Smooth muscle cell of the umbilical artery (primary cell): ENCODE data around the gene ADORA1. TPM values are rescaled to one million over a fixed set of nuclear protein-coding genes. Genes with fewer than 3 reads are reported as not detected.

ENCODE experiments used
- total RNA-seq: library from RNA; depleted of rRNA; stranded (reverse); fragments of >200 nt; gene quantifications from 2 replicates; pipeline ENCODE4 v1.2.3, GENCODE V29; 2014

Gene ADORA1
- total RNA-seq = 5.7 and 12.8 TPM in 2 replicates

DNA sequence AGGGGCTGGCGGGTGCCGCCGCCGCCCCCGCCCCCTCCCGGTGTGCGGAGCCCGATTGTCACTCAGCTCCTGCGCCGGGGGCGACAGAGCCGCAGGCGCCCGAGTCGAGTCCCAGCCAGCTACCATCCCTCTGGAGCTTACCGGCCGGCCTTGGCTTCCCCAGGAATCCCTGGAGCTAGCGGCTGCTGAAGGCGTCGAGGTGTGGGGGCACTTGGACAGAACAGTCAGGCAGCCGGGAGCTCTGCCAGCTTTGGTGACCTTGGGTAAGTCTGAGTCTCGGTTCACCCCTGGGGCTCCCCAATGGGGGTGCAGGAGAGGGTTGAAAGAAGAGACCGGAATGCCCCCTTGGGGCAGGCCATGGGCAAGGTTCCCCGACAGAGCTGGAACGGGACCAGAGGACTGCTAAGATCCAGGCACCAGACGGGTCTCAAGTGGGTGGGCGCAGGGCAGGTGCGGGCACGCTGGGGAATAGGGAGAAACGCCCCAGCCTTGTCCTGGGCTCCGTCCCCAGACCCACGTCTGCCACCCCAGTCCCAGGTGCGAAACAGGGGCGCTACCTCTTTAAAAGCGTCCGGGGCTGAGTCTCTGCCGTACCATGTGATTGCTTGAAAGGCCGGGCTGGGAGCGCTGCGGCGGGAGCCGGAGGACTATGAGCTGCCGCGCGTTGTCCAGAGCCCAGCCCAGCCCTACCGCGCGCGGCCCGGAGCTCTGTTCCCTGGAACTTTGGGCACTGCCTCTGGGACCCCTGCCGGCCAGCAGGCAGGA is at the start of gene ADORA1:
Gene ADORA1, plus strand, starts transcription at position 61 of the 765 bp plus-strand sequence. CDS start 1,116 bp downstream, outside the sequence.

DNA sequence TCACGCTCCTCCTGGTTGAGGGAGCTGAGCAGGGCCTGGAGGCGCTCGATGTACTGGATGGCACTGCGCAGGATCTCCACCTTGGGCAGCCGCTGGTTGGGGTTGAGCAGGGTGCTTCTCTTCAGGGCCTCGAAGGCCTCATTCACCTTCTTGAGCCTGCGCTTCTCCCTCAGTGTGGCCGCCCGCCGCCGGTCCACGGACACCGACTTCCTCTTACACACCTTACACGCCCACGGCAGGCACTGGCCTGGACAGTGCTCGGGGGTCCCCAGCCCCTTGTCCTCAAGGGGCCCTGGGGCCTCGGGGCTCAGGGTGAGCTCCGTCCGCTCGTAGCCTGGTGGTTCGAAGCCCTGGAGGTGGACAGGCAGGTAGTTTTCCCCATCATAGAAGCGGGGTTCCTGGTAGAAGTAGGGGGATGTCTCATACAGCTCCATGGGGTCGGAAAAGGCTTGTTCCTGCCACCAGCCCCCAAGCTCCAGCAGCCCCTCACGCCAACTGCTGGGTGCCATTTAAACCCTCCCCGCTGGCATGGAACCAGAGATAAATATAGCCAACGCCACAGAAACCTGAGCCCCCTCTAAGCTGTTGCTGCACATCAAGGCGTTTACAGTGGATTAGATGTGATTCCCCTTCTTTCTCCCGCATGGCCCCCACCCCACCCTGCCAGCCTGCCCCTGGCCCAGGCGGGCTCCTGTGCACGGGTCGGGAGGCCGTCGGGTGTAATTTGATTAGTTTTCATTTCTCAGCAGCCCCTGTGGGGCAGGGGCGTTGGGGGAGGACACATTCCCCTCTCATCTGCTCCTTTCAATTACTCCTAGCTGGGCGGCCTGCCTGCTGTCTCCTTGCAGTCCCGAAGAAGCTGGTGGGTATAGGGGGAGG is 41.8 kb upstream of the ADORA1 start, which contains the start of gene MYOG:
Gene MYOG, minus strand, starts transcription at position 485 of the 879 bp plus-strand sequence. Its CDS starts 51 bp downstream, at position 434.

DNA sequence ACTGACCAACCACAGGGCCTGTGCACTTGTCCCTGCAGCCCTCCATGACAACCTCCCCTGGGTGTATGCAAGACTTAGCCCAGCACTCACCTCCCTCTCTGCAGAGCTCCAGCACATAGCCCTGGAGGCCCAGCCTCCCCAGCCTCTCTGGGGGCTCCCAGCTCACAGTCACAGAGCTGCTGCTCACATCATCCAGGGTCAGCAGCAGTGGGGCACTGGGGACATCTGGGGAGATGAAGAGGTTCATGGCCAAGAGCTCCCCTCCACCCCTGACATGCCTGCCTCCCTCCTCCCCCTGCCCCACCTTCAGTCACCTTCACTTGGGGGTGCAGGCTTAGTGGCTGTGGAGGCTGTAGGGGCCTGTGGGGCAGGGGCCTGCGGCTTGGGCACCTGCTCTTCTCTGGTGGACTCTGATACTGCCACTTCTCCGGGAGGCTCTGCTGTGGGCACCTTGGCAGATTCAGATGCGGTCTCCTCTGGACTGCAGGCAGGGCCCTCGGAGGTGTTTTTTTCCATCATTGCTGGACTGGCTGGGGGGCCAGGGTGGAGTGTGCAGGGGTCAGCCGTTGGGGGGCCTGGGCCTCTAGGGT is 47.8 kb downstream of the ADORA1 start, which contains the start of gene MYBPH:
Gene MYBPH, minus strand, starts transcription at position 590 of the 590 bp plus-strand sequence. Its CDS starts 71 bp downstream, at position 519.

DNA sequence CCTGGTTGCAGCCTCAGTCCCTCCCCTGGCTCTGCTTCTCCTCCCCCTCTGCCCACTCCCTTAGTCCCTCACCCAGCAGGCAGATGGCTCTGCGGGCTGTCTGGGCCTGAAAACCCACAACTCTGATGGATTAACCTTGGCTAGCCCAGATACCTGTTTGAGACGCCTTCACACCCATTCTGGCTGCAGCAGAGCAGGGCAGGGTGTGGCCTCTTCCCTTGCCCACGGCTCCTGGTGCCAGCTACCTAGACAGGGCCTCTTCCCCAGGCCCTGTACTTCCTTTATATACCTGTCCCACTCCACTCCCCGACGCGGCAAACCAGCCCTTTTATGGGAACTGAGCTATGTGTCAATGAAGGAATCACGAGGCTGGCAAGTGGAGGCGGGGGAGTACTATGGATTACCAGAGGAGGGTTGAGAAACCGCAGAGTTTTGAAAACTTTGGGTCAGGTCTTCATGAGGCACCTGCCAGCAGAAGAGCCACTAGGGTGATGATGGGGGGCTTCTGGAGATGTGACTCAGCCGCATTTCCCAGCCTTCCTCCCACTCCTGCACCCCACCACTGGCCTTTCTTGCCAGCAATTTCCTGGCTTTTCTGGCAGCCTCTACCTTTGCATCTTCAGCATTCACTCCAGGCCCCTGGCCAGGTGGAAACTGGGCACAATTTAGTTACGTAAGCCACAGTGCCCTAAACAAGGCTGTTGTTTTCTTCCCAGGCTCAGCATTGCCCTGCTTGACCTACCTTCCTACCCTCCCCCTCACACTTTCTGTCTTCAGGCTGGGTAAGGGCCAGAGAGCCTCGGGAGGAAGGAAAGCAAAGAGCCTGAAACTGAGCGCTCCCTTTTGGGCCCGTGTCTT is 59.1 kb downstream of the ADORA1 start, which contains the start of gene CHI3L1:
Gene CHI3L1, minus strand, starts transcription at position 259 of the 858 bp plus-strand sequence. Its CDS starts 81 bp downstream, at position 178.

Other genes starting within 250 kb of the ADORA1 start
- 3.0 and 5.0 TPM in 2 replicates for gene RABIF, start 238.6 kb upstream of the ADORA1 start, total RNA-seq
- 38.3 and 38.6 TPM in 2 replicates for gene KLHL12, start 200.5 kb upstream of the ADORA1 start, total RNA-seq
- gene ADIPOR1, start 169.4 kb upstream of the ADORA1 start, total RNA-seq = 120 TPM in 2 replicates
- gene CYB5R1, start 160.5 kb upstream of the ADORA1 start, total RNA-seq = 40.7 and 83.1 TPM in 2 replicates
- 80.8 and 116 TPM in 2 replicates for gene TMEM183A, start 120.4 kb upstream of the ADORA1 start, total RNA-seq
- 20.9 and 24.6 TPM in 2 replicates for gene PPFIA4, start 101.2 kb upstream of the ADORA1 start, total RNA-seq
- not detected in 2 replicates for gene MYOG, start 41.7 kb upstream of the ADORA1 start, total RNA-seq
- 0.30 TPM in 1 of 2 replicates, not detected in the other for gene MYBPH, start 48.1 kb downstream of the ADORA1 start, total RNA-seq
- 2.4 and 339 TPM in 2 replicates for gene CHI3L1, start 59.0 kb downstream of the ADORA1 start, total RNA-seq
- gene CHIT1, start 101.9 kb downstream of the ADORA1 start, total RNA-seq = under 0.01 TPM in 1 of 2 replicates, not detected in the other
- 14.6 and 17.5 TPM in 2 replicates for gene BTG2, start 177.8 kb downstream of the ADORA1 start, total RNA-seq
- 7.3 and 48.1 TPM in 2 replicates for gene FMOD, start 223.4 kb downstream of the ADORA1 start, total RNA-seq